Measurements from ENCODE around the gene LRAT. TPM values are rescaled to one million over a fixed set of nuclear protein-coding genes. Genes with fewer than 3 reads are reported as not detected.
A peak's percentile ranks its signal among the peaks of the same experiment; 100 is the strongest.

The LRAT gene
- total and polyA plus RNA-seq, 9 of the 15 experiments (the other 6 are each of a cell fraction or from before 2014, with no cell fraction given): 0.03 to 0.41 (median 0.07) TPM; not detected in 4

- TF ChIP-seq MGA (IDR thresholded peaks at IDR 0.05) (peak; percentile 80), NCOA1 (IDR thresholded peaks at IDR 0.05; ENCODE audit: low read depth) (no peak), RBFOX2 (IDR thresholded peaks at IDR 0.05; ENCODE audit: low read depth, low read length) (no peak), SIX5 (IDR thresholded peaks at IDR 0.05; ENCODE audit: borderline replicate concordance in 1 of 2, insufficient read depth in 1 of 2, low read depth in 1 of 2, low read length in 2 of 2) (no peak), CC2D1A (IDR thresholded peaks at IDR 0.05) (no peak), THAP7 (CRISPR knock-in tag; IDR thresholded peaks at IDR 0.05) (no peak), ZNF507 (tag; conservative IDR thresholded peaks at IDR 0.05) (no peak), ATF7 (IDR thresholded peaks at IDR 0.05) (peak; percentile 48; the same call in 1 of the 2 replicates), HDAC1 (IDR thresholded peaks at IDR 0.05) (no peak), TRIM24 (IDR thresholded peaks at IDR 0.05) (peak; percentile 29 to 74; a peak in 2 of 4 replicates), MXD1 (CRISPR knock-in tag; IDR thresholded peaks at IDR 0.05; ENCODE audit: borderline replicate concordance, poor library complexity, severe bottlenecking) (no peak), SRSF9 (IDR thresholded peaks at IDR 0.05; ENCODE audit: borderline replicate concordance, low read depth, low read length) (no peak), HOXB6 (CRISPR knock-in tag; IDR thresholded peaks at IDR 0.05; ENCODE audit: borderline replicate concordance) (no peak), ZBTB9 (CRISPR knock-in tag; IDR thresholded peaks at IDR 0.05) (no peak)
These were observed 24.7 kb upstream of the LRAT start (continued) for GRCh38 chr4:154719087-154719486.

Data from K562 (cell line).